Neutrophil (primary cell): ENCODE data around the gene COL4A6.
"Not testable (repeated sequence)": the region's sequence is repeated elsewhere in the genome, so short reads cannot be mapped to it uniquely, and the experiment has no call there.

ENCODE experiments used
- H3K27ac ChIP-seq: fragments of 200-600 bp; sonication (generic); 2 replicates; pipeline ENCODE4 v1.5.1; 2016; ENCODE audit warnings: mild to moderate bottlenecking, moderate library complexity
- H3K27me3 ChIP-seq: fragments of 200-600 bp; sonication (generic); 2 replicates; pipeline ENCODE4 v1.6.0; 2016; ENCODE audit warnings: mild to moderate bottlenecking
- H3K36me3 ChIP-seq: fragments of 200-600 bp; sonication (generic); 2 replicates; pipeline ENCODE4 v1.5.1; 2017
- H3K4me1 ChIP-seq, 2 experiments: fragments of 200-600 bp in 1 of 2; sonication (generic) in 1 of 2; 1 replicate in 1 of 2; 2 replicates in 1 of 2; pipeline versions ENCODE4 v1.5.1 to v1.6.1; 2013 to 2016; ENCODE audit warnings: low read depth in 1 of 2, low read length in 1 of 2, mild to moderate bottlenecking in 1 of 2, moderate library complexity in 1 of 2; ENCODE audit not compliant: control insufficient read depth in 1 of 2, insufficient read depth in 1 of 2
- H3K4me3 ChIP-seq, 2 experiments: fragments of 200-600 bp in 1 of 2; sonication (generic) in 1 of 2; 1 replicate in 1 of 2; 2 replicates in 1 of 2; pipeline ENCODE4 v1.5.1; 2013 to 2016; ENCODE audit warnings: low read depth in 1 of 2, low read length in 1 of 2, mild to moderate bottlenecking in 1 of 2, moderate library complexity in 1 of 2
- H3K9me3 ChIP-seq: fragments of 200-600 bp; sonication (generic); 2 replicates; pipeline ENCODE4 v1.5.1; 2016
- TF ChIP-seq, protein P1 (sequence below): fragments of 200-600 bp; sonication (generic); IDR thresholded peaks from 2 replicates; pipeline ENCODE4 v1.5.1; 2016; ENCODE audit warnings: antibody characterized with exemption

COL4A6 gene

GRCh38 chrX:108384783-108385182 lies 53.4 kb downstream of the COL4A6 start:
- TF ChIP-seq, protein P1, sequence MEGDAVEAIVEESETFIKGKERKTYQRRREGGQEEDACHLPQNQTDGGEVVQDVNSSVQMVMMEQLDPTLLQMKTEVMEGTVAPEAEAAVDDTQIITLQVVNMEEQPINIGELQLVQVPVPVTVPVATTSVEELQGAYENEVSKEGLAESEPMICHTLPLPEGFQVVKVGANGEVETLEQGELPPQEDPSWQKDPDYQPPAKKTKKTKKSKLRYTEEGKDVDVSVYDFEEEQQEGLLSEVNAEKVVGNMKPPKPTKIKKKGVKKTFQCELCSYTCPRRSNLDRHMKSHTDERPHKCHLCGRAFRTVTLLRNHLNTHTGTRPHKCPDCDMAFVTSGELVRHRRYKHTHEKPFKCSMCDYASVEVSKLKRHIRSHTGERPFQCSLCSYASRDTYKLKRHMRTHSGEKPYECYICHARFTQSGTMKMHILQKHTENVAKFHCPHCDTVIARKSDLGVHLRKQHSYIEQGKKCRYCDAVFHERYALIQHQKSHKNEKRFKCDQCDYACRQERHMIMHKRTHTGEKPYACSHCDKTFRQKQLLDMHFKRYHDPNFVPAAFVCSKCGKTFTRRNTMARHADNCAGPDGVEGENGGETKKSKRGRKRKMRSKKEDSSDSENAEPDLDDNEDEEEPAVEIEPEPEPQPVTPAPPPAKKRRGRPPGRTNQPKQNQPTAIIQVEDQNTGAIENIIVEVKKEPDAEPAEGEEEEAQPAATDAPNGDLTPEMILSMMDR: no peak
- Histone ChIP-seq H3K9me3 (no peaks in the 10 kb centered on the region), H3K27me3 (no peaks in the 10 kb centered on the region), H3K4me3 (no peak overlapping the region), H3K36me3 (no peaks in the 10 kb centered on the region), H3K27ac (no peak overlapping the region), H3K4me1 (no peaks in the 10 kb centered on the region)

DNA sequence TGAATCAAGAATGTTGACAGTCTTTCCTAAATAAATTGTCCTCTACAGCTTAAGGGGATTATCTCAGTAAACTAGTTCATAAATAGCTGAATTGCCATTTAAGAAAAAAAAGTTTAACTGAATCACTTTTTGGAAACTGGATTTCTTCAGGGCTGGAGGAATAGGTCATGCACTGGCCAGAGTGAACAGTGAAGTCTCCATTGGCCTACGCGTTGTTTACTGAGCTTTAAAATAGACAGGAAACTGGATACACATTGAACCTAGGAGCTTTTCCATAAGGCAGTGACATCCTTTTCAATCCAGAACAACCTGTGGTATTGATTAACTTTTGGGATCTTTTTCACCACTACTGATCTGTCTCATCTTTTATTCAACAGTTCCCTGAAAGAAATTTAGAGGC lies 58.0 kb downstream of the COL4A6 start:
- no peak overlapping the region for H3K27ac ChIP-seq
- H3K9me3 ChIP-seq: no peaks in the 10 kb centered on the region
- H3K4me3 ChIP-seq: no peak overlapping the region
- H3K36me3 ChIP-seq: no peaks in the 10 kb centered on the region
- TF ChIP-seq, protein P1: no peak
- H3K4me1 ChIP-seq: no peaks in the 10 kb centered on the region
- no peaks in the 10 kb centered on the region for H3K27me3 ChIP-seq

GRCh38 chrX:108376821-108377220 lies 61.4 kb downstream of the COL4A6 start:
- not testable (repeated sequence) for H3K4me3 ChIP-seq, H3K9me3 ChIP-seq, H3K36me3 ChIP-seq, H3K4me1 ChIP-seq, H3K27ac ChIP-seq, H3K27me3 ChIP-seq

- not testable (repeated sequence) for H3K27me3 ChIP-seq, H3K4me3 ChIP-seq, H3K4me1 ChIP-seq, H3K27ac ChIP-seq, H3K36me3 ChIP-seq, H3K9me3 ChIP-seq
Measured at GRCh38 chrX:108375591-108375990, 62.6 kb downstream of the COL4A6 start.

GRCh38 chrX:108366644-108367406 lies 71.4 kb downstream of the COL4A6 start:
- H3K36me3 ChIP-seq: no peaks in the 10 kb centered on the region
- no peak overlapping the region for H3K27ac ChIP-seq
- TF ChIP-seq, protein P1: no peak
- H3K9me3 ChIP-seq: no peaks in the 10 kb centered on the region
- H3K27me3 ChIP-seq: no peaks in the 10 kb centered on the region
- no peaks in the 10 kb centered on the region for H3K4me1 ChIP-seq
- H3K4me3 ChIP-seq: no peak overlapping the region

- Histone ChIP-seq H3K9me3 (no peaks in the 10 kb centered on the region), H3K27ac (no peak overlapping the region), H3K4me3 (no peak overlapping the region), H3K27me3 (no peaks in the 10 kb centered on the region), H3K4me1 (no peaks in the 10 kb centered on the region), H3K36me3 (no peaks in the 10 kb centered on the region)
- TF ChIP-seq, protein P1: no peak
Measured at GRCh38 chrX:108362026-108362425, 76.2 kb downstream of the COL4A6 start.
